ENCODE results near the gene RND2. TPM values are rescaled to one million over a fixed set of nuclear protein-coding genes. Genes with fewer than 3 reads are reported as not detected.
"Not testable (repeated sequence)": the region's sequence is repeated elsewhere in the genome, so short reads cannot be mapped to it uniquely, and the experiment has no call there.

Gene RND2
- total RNA-seq, 1 donor from 2014 or later = 7.1 TPM

- Mint-ChIP-seq H3K36me3 (no peaks in the 10 kb centered on the region), H3K4me3 (no peak overlapping the region), H3K9me3 (no peaks in the 10 kb centered on the region), H3K4me1 (ENCODE audit: unreplicated experiment) (peaks cover 9% of the 10 kb centered on the region), H3K27ac (no peak overlapping the region), H3K27me3 (no peaks in the 10 kb centered on the region)
- DNase-seq (ENCODE audit: extremely low spot score, unreplicated experiment) = no peak
- TF ChIP-seq CTCF (conservative IDR thresholded peaks at IDR 0.05) = no peak
These were observed 15.6 kb downstream of the RND2 start for GRCh38 chr17:43040655-43041054.

- no peaks in the 10 kb centered on the region for H3K27me3 Mint-ChIP-seq
- H3K4me1 Mint-ChIP-seq (ENCODE audit: unreplicated experiment) = peaks cover 4% of the 10 kb centered on the region
- H3K36me3 Mint-ChIP-seq = no peaks in the 10 kb centered on the region
- H3K4me3 Mint-ChIP-seq = no peak overlapping the region
- H3K9me3 Mint-ChIP-seq = no peaks in the 10 kb centered on the region
- H3K27ac Mint-ChIP-seq = no peak overlapping the region
- no peak for DNase-seq (ENCODE audit: extremely low spot score, unreplicated experiment)
- TF ChIP-seq CTCF (conservative IDR thresholded peaks at IDR 0.05) = no peak
These were observed 17.1 kb downstream of the RND2 start for GRCh38 chr17:43042025-43042628.

- no peak for TF ChIP-seq CTCF (conservative IDR thresholded peaks at IDR 0.05)
- no peak for DNase-seq (ENCODE audit: extremely low spot score, unreplicated experiment)
- no peak overlapping the region for H3K4me3 Mint-ChIP-seq
- H3K27ac Mint-ChIP-seq = no peak overlapping the region
- peaks cover 4% of the 10 kb centered on the region for H3K4me1 Mint-ChIP-seq (ENCODE audit: unreplicated experiment)
- no peaks in the 10 kb centered on the region for H3K27me3 Mint-ChIP-seq
- H3K36me3 Mint-ChIP-seq = peaks cover 4% of the 10 kb centered on the region
- H3K9me3 Mint-ChIP-seq = no peaks in the 10 kb centered on the region
These were observed 18.3 kb downstream of the RND2 start for GRCh38 chr17:43043307-43043706.

GRCh38 chr17:43044024-43044423, 19.0 kb downstream of the RND2 start:
- peaks cover 4% of the 10 kb centered on the region for H3K36me3 Mint-ChIP-seq
- no peak overlapping the region for H3K27ac Mint-ChIP-seq
- no peaks in the 10 kb centered on the region for H3K9me3 Mint-ChIP-seq
- peaks cover 4% of the 10 kb centered on the region for H3K4me1 Mint-ChIP-seq (ENCODE audit: unreplicated experiment)
- no peak overlapping the region for H3K4me3 Mint-ChIP-seq
- TF ChIP-seq CTCF (conservative IDR thresholded peaks at IDR 0.05) = no peak
- DNase-seq (ENCODE audit: extremely low spot score, unreplicated experiment) = no peak
- H3K27me3 Mint-ChIP-seq = no peaks in the 10 kb centered on the region

- Mint-ChIP-seq H3K4me3 (no peak overlapping the region), H3K4me1 (ENCODE audit: unreplicated experiment) (no peaks in the 10 kb centered on the region), H3K27ac (no peak overlapping the region), H3K9me3 (no peaks in the 10 kb centered on the region), H3K36me3 (peaks cover 8% of the 10 kb centered on the region), H3K27me3 (no peaks in the 10 kb centered on the region)
- TF ChIP-seq CTCF (conservative IDR thresholded peaks at IDR 0.05) = no peak
- DNase-seq (ENCODE audit: extremely low spot score, unreplicated experiment) = no peak
These were observed 26.9 kb downstream of the RND2 start for GRCh38 chr17:43051969-43052368.

GRCh38 chr17:43053008-43053407, 28.0 kb downstream of the RND2 start:
- not testable (repeated sequence) for DNase-seq (ENCODE audit: extremely low spot score, unreplicated experiment); H3K27ac Mint-ChIP-seq; H3K4me3 Mint-ChIP-seq; H3K36me3 Mint-ChIP-seq; H3K27me3 Mint-ChIP-seq; H3K4me1 Mint-ChIP-seq (ENCODE audit: unreplicated experiment); H3K9me3 Mint-ChIP-seq
